MV-4-11 (cell line): ENCODE data around the gene TRPV3.
"Not testable (repeated sequence)": the region's sequence is repeated elsewhere in the genome, so short reads cannot be mapped to it uniquely, and the experiment has no call there.

Source experiments
- DNase-seq: peaks from one replicate; lab custom pipeline; 2025; lab: John Stamatoyannopoulos, UW

Gene TRPV3

GRCh38 chr17:3524024-3524423, 33.6 kb downstream of the TRPV3 start:
- no peak for DNase-seq

DNA sequence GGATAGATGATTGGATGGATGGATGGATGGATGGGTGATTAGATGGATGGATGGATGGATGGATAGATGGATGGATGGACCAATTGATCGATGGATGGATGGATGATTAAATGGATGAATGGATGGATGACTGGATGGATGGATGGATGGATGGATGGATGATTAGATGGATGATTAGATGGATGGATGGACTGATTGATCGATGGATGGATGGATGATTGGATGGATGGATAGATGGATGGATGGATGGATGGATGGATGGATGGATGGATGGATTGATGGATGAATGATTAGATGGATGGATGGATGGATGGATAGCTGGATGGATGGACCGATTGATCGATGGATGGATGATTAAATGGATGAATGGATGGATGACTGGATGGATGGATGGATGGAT, 38.1 kb downstream of the TRPV3 start:
- not testable (repeated sequence) for DNase-seq

DNA sequence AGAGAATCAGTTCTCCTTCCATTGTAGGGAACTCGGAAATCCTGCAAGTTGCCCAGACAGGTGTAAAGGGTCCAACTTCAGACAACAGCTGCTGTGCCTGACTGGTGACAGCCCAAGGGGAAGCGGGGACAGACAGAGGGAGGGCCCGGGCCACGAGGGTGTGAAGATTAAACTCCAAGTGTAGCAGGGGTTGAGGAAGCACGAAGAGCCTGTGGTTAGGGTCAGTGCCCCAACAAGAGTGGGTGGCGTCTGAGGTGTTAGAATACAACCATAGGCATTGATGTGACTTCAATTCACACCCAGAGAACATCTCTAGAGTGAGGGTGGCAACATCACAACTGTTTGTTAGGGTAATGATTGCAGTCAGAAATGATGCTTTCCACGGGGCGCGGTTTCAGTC, 42.7 kb downstream of the TRPV3 start:
- no peak for DNase-seq

- DNase-seq = not testable (repeated sequence)
Measured at GRCh38 chr17:3514167-3514566, 43.4 kb downstream of the TRPV3 start.

GRCh38 chr17:3513305-3514035, 44.1 kb downstream of the TRPV3 start:
- DNase-seq = no peak

DNA sequence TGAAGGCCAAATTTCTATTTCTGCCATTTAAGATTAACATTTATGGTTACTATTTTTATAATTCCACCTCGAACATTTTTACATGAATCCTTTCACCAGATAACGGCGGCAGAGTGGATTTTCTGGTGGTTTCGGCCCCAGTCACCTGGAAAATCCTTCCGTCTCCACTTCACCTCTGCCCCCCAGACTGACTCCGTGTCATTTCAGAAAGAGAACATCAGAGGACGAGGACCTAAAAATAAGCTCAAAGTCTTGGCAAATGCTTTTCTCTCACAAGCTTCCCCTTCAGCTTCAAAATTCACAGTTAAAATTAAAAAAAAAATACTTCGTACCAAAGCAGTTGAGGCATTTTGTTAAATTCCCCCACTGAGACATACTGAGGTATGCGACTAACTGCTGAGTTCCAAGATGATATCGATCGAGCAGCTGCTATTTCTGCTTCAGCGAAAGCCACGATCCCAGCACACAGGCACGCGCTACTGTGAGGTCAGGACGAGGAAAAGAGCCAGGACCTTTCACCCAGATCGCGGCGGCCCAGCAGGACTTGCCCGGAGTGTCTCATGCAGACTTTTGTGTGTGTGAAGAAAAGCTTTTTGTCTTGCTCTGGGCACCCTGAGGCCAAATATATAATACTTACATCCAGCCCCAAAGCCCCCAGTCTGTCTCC, 45.0 kb downstream of the TRPV3 start:
- DNase-seq = no peak

GRCh38 chr17:3511852-3512504, 45.6 kb downstream of the TRPV3 start:
- DNase-seq = no peak

GRCh38 chr17:3510090-3510489, 47.5 kb downstream of the TRPV3 start:
- DNase-seq = no peak

GRCh38 chr17:3507869-3508268, 49.7 kb downstream of the TRPV3 start:
- no peak for DNase-seq

DNA sequence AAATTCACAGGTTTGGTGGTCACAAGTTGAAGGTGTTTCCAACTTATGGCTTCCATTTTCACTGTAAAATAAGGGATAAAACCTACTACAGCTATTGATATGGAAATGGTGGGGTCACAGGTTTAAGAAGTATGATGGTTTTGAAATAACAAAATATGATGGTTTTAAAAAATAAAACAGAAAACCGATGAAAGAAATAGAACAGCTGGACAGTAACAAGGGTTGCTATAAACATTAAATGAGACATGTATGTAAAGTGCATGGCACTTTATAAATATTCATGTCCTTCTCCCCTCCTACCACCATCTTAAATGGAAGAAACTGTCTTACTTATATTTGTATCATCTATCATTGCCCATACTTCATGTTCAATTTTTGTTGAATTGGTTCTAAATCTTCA, 50.5 kb downstream of the TRPV3 start:
- no peak for DNase-seq

- DNase-seq = no peak
Measured at GRCh38 chr17:3506054-3506453, 51.6 kb downstream of the TRPV3 start.

- DNase-seq = no peak
Measured at GRCh38 chr17:3505008-3505407, 52.6 kb downstream of the TRPV3 start.

DNA sequence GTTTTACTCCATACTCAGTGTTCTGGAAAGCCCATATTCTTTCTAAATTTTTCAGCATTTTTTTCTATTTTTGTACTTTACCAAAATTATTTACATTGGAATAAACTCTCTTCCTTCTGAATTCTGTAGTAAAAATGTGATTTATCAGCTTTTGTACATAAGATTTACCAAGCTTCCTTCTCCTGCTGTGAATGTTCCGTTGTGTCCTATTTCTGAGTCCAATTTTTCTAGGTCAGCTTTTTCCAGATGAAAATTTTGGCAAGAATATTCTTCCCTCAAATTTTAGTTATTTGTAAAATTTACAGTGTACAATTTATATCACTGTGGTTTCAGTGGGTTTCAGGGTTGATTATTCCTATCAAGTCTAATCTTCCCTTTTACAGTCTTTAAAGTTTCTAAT, 54.3 kb downstream of the TRPV3 start:
- no peak for DNase-seq

DNA sequence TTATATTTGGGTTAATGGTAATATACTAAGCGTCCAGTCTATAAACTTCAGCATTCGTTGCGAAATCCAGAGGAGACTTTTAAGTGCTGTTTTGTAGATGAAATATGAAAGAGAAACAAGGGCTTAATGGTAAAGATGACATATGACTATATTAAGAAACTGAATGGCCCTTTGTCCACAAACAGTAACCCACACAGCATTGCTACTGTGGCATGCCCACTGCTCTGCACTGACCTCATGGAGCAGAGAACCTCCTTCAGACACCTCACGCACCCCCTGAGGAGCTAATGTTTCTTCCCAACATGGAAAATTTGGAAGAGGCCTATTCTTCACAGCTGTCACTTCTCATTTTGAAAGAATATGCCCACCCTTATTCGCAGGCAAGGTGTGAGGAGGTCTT, 55.1 kb downstream of the TRPV3 start:
- DNase-seq = peak; percentile 28

GRCh38 chr17:3501344-3501743, 56.3 kb downstream of the TRPV3 start:
- DNase-seq = peak; percentile 69

DNA sequence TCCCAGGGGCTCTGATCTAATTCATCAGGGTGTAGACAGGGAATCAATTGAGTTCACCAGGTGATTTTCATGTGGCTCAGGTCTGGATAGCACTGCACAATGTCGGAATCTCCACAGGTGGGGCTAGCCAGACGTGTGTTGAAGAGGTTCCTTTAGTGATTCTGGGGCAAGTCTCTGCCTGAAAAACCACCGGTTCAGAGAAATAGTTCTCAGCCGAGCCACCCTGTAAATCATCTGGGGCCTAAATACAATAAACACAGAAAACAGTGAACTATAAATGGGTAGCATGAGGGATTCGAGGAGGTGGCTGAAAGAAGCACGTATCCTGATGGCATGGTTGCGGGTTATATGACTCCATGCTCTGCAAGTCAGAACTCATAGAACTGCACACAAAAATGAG, 60.5 kb downstream of the TRPV3 start:
- no peak for DNase-seq

DNA sequence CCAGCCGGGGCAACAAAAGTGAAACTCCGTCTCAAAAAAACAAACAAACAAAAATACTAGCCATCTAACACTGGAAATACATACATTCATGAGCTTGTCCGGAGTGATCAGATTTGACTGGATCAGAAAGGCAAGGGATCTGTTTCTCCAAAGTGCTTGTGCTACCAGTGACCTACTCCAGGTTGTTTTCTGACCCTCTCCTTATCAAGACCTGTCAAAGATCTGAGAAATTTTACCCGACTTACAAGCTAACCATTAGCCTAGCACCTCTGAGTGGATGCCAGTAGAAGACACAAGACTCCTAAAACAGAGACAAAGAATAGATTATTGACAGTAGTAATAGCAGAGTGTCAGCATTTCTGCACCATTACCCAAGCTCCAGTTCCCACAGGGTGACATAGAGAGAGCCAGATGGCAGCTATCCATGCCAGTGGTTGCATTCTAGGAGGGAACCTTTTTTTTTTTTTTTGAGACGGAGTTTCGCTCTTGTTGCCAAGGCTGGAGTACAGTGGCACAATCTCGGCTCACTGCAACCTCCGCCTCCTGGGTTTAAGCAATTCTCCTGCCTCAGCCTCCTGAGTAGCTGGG, 72.0 kb downstream of the TRPV3 start:
- no peak for DNase-seq

DNA sequence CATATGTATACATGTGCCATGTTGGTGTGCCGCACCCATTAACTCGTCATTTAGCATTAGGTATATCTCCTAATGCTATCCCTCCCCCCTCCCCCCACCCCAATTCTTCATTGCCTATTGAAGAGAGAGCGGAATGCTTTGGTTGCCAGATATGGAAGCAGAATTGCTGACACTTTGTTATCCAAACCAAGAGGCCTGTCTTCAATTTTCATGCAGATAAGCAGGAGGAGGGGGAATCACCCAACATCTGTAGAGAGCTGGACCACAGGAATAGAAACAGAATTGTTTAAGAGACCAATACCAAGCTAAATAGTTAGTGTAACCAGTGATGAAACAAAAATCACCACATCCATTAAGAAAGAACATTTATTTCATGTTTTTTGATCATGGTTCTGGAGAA, 74.8 kb downstream of the TRPV3 start:
- DNase-seq = no peak

- DNase-seq = no peak
Measured at GRCh38 chr17:3479988-3480387, 77.6 kb downstream of the TRPV3 start.

DNA sequence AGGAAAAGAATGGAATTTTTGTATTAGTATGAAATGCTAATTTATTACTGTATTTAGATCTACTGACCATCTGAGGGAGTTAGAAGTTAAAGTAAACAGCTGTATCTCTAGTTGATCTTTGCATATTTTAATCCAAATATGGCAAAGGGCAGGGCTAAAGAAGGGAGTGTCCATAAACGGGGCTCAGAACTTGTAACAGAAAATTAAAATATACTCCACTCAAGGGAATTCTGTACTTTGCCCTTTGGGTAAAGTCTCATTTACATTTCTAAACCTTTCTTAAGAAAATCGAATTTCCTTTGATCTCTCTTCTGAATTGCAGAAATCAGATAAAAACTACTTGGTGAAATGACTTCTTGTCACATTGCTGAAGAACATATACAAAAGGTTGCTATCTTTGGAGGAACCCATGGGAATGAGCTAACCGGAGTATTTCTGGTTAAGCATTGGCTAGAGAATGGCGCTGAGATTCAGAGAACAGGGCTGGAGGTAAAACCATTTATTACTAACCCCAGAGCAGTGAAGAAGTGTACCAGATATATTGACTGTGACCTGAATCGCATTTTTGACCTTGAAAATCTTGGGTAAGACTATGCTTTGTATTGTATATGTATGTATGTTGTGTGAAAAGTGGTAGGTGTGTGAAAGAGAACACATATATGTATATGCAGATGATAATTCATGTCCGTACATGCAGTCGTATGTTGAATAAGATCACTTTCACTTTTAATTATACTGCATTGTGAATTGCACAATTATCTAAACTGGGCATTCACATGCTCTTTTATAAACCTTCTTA, 81.6 kb downstream of the TRPV3 start, which contains the start of gene ASPA:
TSS of gene ASPA (plus strand) at position 186 of the 799 bp plus-strand sequence. CDS start at position 349, 163 bp downstream.
- no peak for DNase-seq

GRCh38 chr17:3475251-3475685, 82.3 kb downstream of the TRPV3 start:
- no peak for DNase-seq

DNA sequence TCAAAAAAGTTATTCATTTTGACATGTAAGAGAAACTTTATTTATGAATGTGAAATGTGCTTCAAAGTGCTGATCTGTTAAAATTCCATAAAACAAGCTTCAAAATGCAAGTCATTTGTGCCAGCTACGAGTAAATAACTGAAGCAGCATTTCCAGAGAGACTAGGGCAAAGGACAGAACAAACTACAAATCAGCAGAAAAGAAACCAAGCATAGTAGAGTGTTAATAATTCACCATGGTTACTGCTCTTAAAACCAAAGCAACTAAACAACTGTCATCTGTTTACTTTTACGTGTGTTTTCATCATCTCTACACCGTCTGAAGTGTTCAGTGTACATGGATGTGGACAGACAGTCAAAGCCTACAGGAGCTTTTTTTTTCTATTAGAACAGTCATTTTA, 83.4 kb downstream of the TRPV3 start:
- DNase-seq = no peak
